HG02678 (cell line): ENCODE measurements around the gene MR1.
A peak's percentile ranks its signal among the peaks of the same experiment; 100 is the strongest.
"Not testable (repeated sequence)": the region's sequence is repeated elsewhere in the genome, so short reads cannot be mapped to it uniquely, and the experiment has no call there.

ENCODE experiments used
- ATAC-seq: cut with Tn5 transposase; IDR thresholded peaks from one replicate; pipeline ENCODE4 v1.9.1; 2021; ENCODE audit warnings: mild to moderate bottlenecking, moderate library complexity; ENCODE audit not compliant: unreplicated experiment

The MR1 gene

GRCh38 chr1:181028615-181029014 is 5.2 kb upstream of the MR1 start:
- ATAC-seq: no peak

- ATAC-seq: no peak
Observed at GRCh38 chr1:181032535-181032934, 1.2 kb upstream of the MR1 start.

- peak; percentile 23 for ATAC-seq
Observed at GRCh38 chr1:181033128-181033798, 520 bp upstream of the MR1 start.

- ATAC-seq: not testable (repeated sequence)
Observed at GRCh38 chr1:181035210-181035609, 1.4 kb downstream of the MR1 start.

- ATAC-seq: no peak
Observed at GRCh38 chr1:181036107-181036836, 2.5 kb downstream of the MR1 start.

- no peak for ATAC-seq
Observed at GRCh38 chr1:181037386-181037785, 3.6 kb downstream of the MR1 start.

GRCh38 chr1:181038399-181038873 is 4.7 kb downstream of the MR1 start:
- peak; percentile 41 for ATAC-seq

GRCh38 chr1:181040284-181040865 is 6.6 kb downstream of the MR1 start:
- no peak for ATAC-seq

GRCh38 chr1:181043025-181043888 is 9.5 kb downstream of the MR1 start:
- no peak for ATAC-seq

GRCh38 chr1:181044449-181044966 is 10.7 kb downstream of the MR1 start:
- peak; percentile 88 for ATAC-seq

- not testable (repeated sequence) for ATAC-seq
Observed at GRCh38 chr1:181045946-181046345, 12.2 kb downstream of the MR1 start.

- no peak for ATAC-seq
Observed at GRCh38 chr1:181049378-181049777, 15.6 kb downstream of the MR1 start.

- ATAC-seq: no peak
Observed at GRCh38 chr1:181050922-181051321, 17.1 kb downstream of the MR1 start.

- ATAC-seq: no peak
Observed at GRCh38 chr1:181056560-181056959, 22.8 kb downstream of the MR1 start.

- ATAC-seq: no peak
Observed at GRCh38 chr1:181057079-181057478, 23.3 kb downstream of the MR1 start.

GRCh38 chr1:181059435-181059834 is 25.7 kb downstream of the MR1 start:
- no peak for ATAC-seq

- ATAC-seq: no peak
Observed at GRCh38 chr1:181060066-181060465, 26.3 kb downstream of the MR1 start.

- ATAC-seq: not testable (repeated sequence)
Observed at GRCh38 chr1:181060947-181061346, 27.2 kb downstream of the MR1 start.

- ATAC-seq: no peak
Observed at GRCh38 chr1:181061487-181061886, 27.7 kb downstream of the MR1 start.

- peak; percentile 91 for ATAC-seq
Observed at GRCh38 chr1:181061891-181062835, 28.4 kb downstream of the MR1 start.
